Spinal cord (tissue), 10 donors: ENCODE measurements around the gene HAUS3. TPM values are rescaled to one million over a fixed set of nuclear protein-coding genes. Genes with fewer than 3 reads are reported as not detected.

Experiments
- DNase-seq, 6 donors: peaks; one replicate each; pipeline versions ENCODE4 v3.0.0 to v3.0.0-alpha.2; 2013 to 2015; ENCODE audit warnings: low spot score in 6 of 6, low read depth in 4 of 6
- H3K27ac ChIP-seq: one replicate; pipeline ENCODE4 v1.5.1; 2013; ENCODE audit warnings: low read depth, low read length, control low read depth
- H3K27me3 ChIP-seq: one replicate; pipeline ENCODE4 v1.6.1; 2013; ENCODE audit warnings: low read length; ENCODE audit not compliant: control insufficient read depth, insufficient read depth
- H3K36me3 ChIP-seq: one replicate; pipeline ENCODE4 v1.6.1; 2013; ENCODE audit warnings: low read length; ENCODE audit not compliant: control insufficient read depth, insufficient read depth
- H3K4me1 ChIP-seq: one replicate; pipeline ENCODE4 v1.6.1; 2013; ENCODE audit warnings: low read length; ENCODE audit not compliant: control insufficient read depth, insufficient read depth
- H3K4me3 ChIP-seq: one replicate; pipeline ENCODE4 v1.5.1; 2013; ENCODE audit warnings: low read depth, low read length, control low read depth
- H3K9me3 ChIP-seq: one replicate; pipeline ENCODE4 v1.6.1; 2013; ENCODE audit warnings: low read length; ENCODE audit not compliant: control insufficient read depth, insufficient read depth
- WGBS: methylation state at CpG from one replicate; pipeline ENCODE4 v1.1.5; 2013; ENCODE audit warnings: missing lambda C conversion rate; ENCODE audit not compliant: insufficient coverage; 5-methylcytosine and 5-hydroxymethylcytosine counted together
- long read RNA-seq, 4 donors: transcript quantifications; one replicate each; lab custom pipeline, GENCODE V29; 2026
- polyA plus RNA-seq, 2 donors: library from polyadenylated mRNA; unstranded; fragments of 120-200 nt; gene quantifications; one replicate each; pipeline ENCODE4 v1.2.1, GENCODE V29; 2013; ENCODE audit not compliant: insufficient read length in 2 of 2
- total RNA-seq, 2 donors: library from RNA; depleted of rRNA in 1 of 2; stranded (reverse); fragments of 120-200 nt in 1 of 2; fragments of >200 nt in 1 of 2; gene quantifications; one replicate each; pipeline versions ENCODE4 v1.2.3 to v1.2.4, GENCODE V29; 2013 to 2014
- donor health status: healthy.

HAUS3 gene, protein sequence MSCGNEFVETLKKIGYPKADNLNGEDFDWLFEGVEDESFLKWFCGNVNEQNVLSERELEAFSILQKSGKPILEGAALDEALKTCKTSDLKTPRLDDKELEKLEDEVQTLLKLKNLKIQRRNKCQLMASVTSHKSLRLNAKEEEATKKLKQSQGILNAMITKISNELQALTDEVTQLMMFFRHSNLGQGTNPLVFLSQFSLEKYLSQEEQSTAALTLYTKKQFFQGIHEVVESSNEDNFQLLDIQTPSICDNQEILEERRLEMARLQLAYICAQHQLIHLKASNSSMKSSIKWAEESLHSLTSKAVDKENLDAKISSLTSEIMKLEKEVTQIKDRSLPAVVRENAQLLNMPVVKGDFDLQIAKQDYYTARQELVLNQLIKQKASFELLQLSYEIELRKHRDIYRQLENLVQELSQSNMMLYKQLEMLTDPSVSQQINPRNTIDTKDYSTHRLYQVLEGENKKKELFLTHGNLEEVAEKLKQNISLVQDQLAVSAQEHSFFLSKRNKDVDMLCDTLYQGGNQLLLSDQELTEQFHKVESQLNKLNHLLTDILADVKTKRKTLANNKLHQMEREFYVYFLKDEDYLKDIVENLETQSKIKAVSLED
- total RNA-seq (10 to 100 TPM; 13.2 to 22.6 TPM), polyA plus RNA-seq (10 to 100 TPM; 16.8 to 17.0 TPM)
- long read RNA-seq, donor 1, partial matches to known transcripts, result 0 of 3 reads
- long read RNA-seq, donor 1, other reads (novel, unspliced or antisense), result 0 of 3 reads
- long read RNA-seq, donor 2, result 0 reads
- long read RNA-seq, donor 3, result 0 reads
- long read RNA-seq, donor 4, full-length matches to known transcripts, result 4 of 4 reads
- long read RNA-seq, donor 4, partial matches to known transcripts, result 0 of 4 reads
- long read RNA-seq, donor 4, other reads (novel, unspliced or antisense), result 0 of 4 reads

DNA sequence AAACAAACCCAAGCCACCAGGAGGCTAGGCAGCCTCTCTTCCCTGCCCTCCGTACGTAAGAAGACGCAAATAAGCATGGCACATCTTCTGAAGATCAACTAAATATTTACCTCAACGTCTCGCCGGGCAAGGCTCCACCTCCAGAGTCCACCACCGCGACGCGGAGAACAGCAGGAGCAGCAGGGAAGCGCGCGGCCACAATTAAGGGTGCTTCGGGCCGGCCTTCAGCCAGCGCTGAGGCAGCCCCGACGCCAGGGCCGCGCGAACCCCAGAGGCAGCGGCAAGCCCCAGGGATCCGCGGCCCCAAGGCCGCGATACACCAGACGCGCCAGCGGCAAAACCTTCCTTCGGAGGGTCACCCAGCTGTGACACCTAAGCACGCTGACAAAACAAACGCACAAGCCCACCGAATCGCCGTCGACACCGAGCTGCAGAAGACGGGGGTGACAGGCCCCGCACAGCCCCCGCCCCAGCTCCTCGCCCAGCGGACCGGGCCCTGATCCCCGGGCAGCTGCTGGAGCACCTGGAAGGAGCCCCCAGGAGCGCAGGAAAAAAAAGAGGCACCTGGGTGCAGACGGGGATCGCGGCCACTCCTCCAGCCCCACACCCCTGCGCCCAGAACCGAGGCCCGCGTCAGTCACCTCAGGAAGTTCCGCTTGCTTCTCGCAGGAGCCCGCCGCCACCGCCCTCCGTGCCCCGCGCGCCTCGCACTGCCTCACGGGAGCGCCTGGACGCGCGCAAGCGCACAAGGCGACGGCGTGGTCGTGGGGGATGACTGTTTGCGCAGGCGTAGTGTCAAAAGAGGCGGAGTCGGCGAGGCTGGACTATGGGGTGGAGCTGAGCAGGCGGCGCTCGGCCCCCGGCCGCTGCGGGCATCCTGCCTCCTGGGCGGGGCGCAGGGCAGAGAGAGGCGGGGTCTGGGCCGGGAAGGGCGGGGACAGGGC lies at the start of gene HAUS3, which contains the start of gene POLN:
Gene HAUS3 (minus strand): TSS at position 712 of the 944 bp plus-strand sequence. CDS start 1,175 bp downstream, outside the sequence.
Gene POLN (minus strand): TSS at position 712 of the 944 bp plus-strand sequence. CDS start 12,890 bp downstream, outside the sequence.
- DNase-seq, result peak; percentile 91 to 99 (median 97)
- peak within 1 kb of the TSS; percentile 81 for H3K4me3 ChIP-seq
- H3K4me1 ChIP-seq, result peaks cover 15% of the 10 kb centered on the region
- H3K27me3 ChIP-seq, result no peaks in the 10 kb centered on the region
- H3K36me3 ChIP-seq, result peaks cover 10% of the 10 kb centered on the region
- peak within 1 kb of the TSS; percentile 47 for H3K27ac ChIP-seq
- under 1% methylated on average over 88 of the region's 88 CpGs for WGBS
- no peaks in the 10 kb centered on the region for H3K9me3 ChIP-seq

DNA sequence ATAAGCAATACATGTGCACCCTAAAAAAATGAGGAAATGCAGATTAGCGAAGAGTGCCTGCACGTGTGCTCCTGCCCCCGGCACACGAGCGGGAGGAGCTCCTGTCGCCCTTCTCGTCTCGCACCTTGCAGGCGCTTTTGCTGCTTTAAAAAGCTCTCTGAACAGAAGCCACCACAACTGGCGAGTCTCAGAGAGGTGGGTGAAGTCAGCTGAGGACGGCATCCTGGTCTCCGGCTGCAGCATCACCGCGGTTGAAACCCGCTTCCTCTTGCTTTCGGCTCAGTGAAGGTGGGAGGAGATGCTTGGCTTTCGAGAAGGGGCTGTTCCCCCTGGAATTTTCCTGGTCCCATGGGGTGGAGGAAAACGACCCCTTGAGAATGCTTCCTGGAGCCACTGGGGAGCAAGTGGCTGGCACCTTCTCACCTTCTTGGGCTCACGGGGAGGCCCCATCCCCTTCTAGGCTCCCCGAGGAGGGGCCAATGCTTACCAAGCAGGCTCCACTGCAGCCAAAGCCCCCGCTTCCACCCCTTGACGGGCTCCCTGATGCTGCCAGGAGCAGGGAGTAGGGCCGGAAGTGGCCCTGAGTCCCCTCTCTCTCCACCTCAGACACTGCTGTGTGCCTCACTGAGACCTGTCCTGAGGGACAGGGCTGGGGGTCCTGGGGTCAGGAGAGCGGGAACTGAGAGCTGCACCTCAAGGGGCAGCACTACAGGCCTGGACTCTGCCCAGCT lies 49.2 kb upstream of the HAUS3 start:
- no peak overlapping the region for H3K27ac ChIP-seq

DNA sequence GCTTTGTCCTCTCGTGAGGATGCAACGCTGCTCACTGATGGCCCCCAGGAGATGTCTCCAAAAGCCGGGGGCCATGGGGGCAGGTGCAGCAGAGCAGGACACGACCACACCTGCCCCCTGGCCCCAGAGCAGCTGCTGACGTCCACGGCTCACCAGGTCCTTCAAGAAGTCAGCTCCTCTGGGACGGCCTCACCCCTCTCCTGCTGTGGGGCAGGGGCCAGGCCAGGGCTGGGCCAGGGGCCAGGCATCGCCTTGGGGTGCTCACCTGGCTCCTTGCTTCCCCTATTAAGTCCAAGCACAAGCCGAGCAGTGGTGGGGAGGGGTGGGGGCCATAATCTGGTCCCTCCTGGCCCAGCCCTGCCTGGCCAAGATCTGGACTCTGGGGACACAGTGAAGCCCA lies 48.6 kb upstream of the HAUS3 start:
- Histone ChIP-seq H3K9me3 (peaks cover 2% of the 10 kb centered on the region), H3K4me3 (no peak overlapping the region), H3K27ac (no peak overlapping the region), H3K27me3 (no peaks in the 10 kb centered on the region), H3K36me3 (peaks cover 19% of the 10 kb centered on the region), H3K4me1 (peaks cover 9% of the 10 kb centered on the region)
- no peak for DNase-seq
- 77% methylated on average over 7 of the region's 9 CpGs for WGBS

More for the DNA sequence above, 49.2 kb upstream of the HAUS3 start:
- Histone ChIP-seq H3K4me3 (no peak overlapping the region), H3K27me3 (no peaks in the 10 kb centered on the region), H3K4me1 (peaks cover 5% of the 10 kb centered on the region), H3K36me3 (peaks cover 16% of the 10 kb centered on the region), H3K9me3 (peaks cover 2% of the 10 kb centered on the region)
- peak in 1 of 6 donors; percentile 3 for DNase-seq
- WGBS, result 67% methylated on average over 23 of the region's 24 CpGs

- no peak overlapping the region for H3K27ac ChIP-seq
- H3K27me3 ChIP-seq, result no peaks in the 10 kb centered on the region
- WGBS, result 87% methylated on average over 11 of the region's 11 CpGs
- no peak for DNase-seq
- H3K9me3 ChIP-seq, result peaks cover 2% of the 10 kb centered on the region
- peaks cover 9% of the 10 kb centered on the region for H3K4me1 ChIP-seq
- peaks cover 23% of the 10 kb centered on the region for H3K36me3 ChIP-seq
- H3K4me3 ChIP-seq, result no peak overlapping the region
Measured at GRCh38 chr4:2289955-2290333, 48.0 kb upstream of the HAUS3 start.

DNA sequence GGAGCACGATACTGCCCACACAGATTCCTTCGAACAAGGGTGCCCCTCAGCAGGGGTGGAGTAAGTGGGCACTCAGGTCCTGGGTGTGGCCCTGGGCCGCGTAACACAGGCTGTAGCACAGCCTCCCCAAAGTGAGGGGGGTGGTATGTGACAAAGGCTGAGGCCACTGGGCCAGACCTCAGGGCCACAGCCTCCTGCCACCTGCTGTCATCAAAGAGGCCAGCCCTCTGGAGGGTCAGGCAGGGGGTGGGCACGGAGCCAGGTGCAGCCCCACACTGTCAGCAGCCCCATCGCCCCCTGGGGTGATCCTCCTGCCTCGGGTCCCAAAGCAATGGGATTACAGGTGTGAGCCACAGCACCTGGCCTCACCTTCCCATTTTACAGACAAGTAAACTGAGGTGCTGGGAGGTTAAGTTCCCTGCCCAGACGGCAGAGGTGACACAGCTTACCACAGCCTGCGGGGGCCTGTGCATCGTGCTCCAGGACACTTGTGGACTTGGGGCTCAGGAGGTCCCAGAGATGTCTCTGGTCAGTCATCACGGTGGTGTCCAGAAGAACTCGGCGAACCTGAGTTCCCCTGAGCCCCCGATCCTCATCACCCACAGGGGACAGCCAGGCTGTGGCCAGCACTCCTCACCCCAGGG lies 47.5 kb upstream of the HAUS3 start:
- Histone ChIP-seq H3K27ac (no peak overlapping the region), H3K4me1 (peaks cover 9% of the 10 kb centered on the region), H3K4me3 (no peak overlapping the region), H3K27me3 (no peaks in the 10 kb centered on the region), H3K36me3 (peaks cover 23% of the 10 kb centered on the region), H3K9me3 (peaks cover 2% of the 10 kb centered on the region)
- DNase-seq, result no peak
- 91% methylated on average over 11 of the region's 14 CpGs for WGBS

DNA sequence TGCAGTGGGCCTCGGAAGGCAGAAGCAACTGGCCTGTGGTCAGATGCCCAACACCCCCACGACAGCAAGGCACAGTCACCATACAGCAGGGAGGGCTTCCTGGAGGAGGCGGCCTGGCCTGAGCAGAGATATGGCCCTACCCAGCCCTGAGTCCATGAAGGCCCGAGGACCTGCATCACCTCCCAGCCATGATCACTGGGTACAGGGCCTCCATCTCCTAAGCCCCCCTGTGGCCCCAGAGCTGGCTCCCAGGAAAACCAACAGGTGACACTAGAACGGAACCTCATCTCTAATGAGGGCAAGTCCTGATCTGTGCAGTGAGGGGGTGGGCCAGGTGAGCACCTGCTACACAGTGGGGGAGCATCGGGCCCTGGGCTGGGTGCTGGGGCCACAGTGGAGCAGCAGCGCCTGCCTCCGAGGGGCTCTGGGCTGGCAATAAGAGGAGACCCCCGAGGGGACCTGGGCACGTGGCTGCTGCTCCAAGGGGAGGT lies 46.2 kb upstream of the HAUS3 start:
- Histone ChIP-seq H3K9me3 (no peaks in the 10 kb centered on the region), H3K4me3 (no peak overlapping the region), H3K4me1 (peaks cover 9% of the 10 kb centered on the region), H3K36me3 (peaks cover 23% of the 10 kb centered on the region), H3K27ac (no peak overlapping the region), H3K27me3 (no peaks in the 10 kb centered on the region)
- WGBS, result 93% methylated on average over 10 of the region's 10 CpGs
- no peak for DNase-seq

DNA sequence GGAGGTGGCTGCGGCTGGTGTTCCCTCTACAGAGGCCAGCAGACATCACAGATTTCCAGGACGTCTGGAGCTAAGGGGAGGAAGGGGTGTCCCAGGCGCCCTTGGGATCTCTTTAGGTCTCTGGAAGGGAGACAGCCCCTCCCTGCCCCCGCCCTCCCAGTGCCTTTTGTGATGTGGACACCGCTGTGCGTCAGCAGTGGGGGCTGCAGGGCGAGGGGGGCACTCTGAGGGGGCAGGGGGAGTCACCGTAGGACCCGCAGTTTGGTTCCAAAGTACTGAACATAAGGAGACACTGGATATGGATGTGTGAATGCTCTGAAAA lies 45.6 kb upstream of the HAUS3 start:
- no peaks in the 10 kb centered on the region for H3K27me3 ChIP-seq
- H3K27ac ChIP-seq, result no peak overlapping the region
- no peak for DNase-seq
- no peak overlapping the region for H3K4me3 ChIP-seq
- H3K36me3 ChIP-seq, result peaks cover 23% of the 10 kb centered on the region
- H3K4me1 ChIP-seq, result peaks cover 9% of the 10 kb centered on the region
- no peaks in the 10 kb centered on the region for H3K9me3 ChIP-seq
- WGBS, result 51% methylated on average over 5 of the region's 9 CpGs

DNA sequence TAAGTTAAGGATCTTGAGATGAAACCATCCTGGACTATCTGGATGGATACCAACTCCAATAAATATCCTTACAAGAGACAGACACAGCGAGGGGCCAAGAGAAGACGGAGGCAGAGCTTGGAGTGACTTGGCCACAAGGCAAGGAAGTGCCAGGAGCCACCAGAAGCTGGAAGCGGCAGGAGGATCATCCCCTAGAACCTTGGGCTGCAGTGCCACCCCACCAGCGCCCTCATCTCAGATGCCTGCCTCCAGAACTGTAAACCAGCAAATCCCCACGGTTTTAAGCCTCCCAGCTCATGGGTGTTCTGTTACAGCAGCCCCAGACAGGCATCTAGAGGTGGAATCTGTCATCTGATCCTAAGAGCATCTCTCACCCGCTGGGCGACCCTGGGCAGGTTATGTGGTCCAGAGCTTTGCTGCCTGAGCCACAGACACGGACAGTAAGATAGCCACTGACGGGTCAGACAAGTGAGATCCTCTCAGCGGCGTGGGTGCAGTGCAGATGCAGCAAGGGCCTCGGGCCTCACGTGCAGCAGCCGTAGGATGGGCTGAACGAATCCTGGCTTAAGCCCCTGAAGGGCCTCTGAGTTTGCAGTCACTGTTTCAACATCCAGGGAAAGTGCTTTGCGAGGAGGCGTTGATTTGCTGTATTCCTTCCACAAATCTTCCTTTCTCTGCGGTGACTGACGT lies 45.1 kb upstream of the HAUS3 start:
- H3K27ac ChIP-seq, result no peak overlapping the region
- H3K4me3 ChIP-seq, result no peak overlapping the region
- WGBS, result 58% methylated on average over 17 of the region's 19 CpGs
- no peaks in the 10 kb centered on the region for H3K27me3 ChIP-seq
- DNase-seq, result peak in 1 of 6 donors; percentile 9
- H3K4me1 ChIP-seq, result peaks cover 5% of the 10 kb centered on the region
- H3K9me3 ChIP-seq, result no peaks in the 10 kb centered on the region
- peaks cover 23% of the 10 kb centered on the region for H3K36me3 ChIP-seq
